ENCODE results near the gene CAPN12.

The CAPN12 gene

DNA sequence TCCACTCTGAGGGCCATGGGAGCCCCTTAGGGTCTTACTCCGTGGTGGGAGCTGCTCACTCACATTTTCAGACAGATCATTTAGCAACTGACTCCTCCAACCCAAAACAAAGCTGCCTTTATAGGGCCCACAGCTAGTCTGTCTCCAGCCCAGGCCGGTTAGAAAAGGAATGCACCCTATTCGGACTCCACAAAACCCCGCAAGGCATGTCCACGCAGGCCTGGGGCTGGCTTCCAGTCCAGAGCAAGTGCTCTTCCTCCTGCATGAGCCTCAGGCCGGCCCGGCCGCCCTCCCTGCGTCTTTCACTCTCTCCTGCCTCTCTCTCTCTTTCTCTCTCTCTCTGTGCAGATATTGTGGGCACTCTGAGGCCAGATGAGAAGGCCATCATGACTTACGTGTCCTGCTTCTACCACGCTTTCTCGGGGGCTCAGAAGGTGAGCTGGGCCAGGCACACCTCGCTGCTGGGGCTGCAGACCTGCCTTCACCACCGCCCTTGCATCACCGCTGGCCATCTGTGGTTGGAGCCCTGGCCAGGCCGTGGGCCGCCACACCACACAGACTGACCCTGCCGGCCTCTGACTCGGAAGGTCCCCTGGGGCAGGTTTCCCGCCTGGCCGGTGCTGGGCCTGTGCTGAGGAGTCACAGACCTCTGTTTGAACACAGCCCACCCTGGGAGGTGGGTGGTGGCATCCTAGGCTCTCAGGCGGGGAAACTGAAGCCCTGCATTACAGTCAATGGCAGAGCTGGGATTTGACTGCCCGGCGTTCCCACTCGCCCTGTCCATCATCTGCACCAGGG is 33.1 kb downstream of the CAPN12 start:
- peak in 8 of 56 donors; percentile 17 to 46 (median 24) for DNase-seq

DNA sequence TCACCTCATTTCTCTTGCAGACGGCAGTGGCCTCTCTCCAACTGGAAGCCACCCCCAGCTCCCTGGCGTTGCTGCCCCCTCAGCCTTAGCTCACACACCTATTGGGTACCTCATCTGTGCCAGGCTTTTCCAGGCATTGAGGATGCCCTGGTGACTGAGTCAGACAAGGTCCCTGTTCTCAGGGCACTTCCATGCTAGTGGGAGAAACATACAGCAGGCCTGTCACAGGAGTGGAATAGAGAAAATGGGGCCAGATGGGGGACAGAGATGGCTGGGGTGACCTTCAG is 33.9 kb downstream of the CAPN12 start:
- no peak for DNase-seq

DNA sequence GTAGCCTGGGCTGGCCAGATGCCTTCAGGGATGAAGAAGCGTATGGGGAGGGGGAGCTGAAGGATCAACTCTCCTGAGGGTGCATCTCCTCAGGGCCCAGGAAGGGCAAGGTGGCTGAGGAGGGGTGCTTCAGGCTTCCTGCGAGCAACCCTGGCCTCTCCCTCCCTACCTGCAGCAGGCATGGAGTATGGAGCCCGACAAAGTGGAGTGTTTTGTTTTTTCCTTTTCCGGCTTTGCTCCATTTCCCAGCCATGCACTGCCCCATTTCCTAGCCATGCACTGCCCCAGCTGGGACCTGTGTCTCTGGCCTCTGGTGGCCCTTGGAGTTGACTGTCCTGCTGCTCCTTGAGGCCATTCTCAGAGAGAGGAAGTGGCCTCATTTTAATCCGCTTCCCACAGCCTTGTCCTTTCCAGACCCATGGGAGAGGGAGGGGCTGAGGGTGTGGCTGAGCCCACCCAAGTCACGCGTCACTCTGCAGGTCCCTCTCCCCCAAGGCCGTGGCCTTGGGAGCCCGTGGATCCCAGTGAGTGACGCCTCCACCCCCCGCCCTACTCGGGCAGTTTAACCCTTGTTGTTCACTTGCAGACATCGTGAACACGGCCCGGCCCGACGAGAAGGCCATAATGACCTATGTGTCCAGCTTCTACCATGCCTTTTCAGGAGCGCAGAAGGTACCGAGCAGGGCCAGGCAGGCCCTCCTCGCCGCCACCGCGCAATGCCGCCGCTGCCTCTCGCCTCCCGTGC is 34.4 kb downstream of the CAPN12 start:
- no peak for DNase-seq

DNA sequence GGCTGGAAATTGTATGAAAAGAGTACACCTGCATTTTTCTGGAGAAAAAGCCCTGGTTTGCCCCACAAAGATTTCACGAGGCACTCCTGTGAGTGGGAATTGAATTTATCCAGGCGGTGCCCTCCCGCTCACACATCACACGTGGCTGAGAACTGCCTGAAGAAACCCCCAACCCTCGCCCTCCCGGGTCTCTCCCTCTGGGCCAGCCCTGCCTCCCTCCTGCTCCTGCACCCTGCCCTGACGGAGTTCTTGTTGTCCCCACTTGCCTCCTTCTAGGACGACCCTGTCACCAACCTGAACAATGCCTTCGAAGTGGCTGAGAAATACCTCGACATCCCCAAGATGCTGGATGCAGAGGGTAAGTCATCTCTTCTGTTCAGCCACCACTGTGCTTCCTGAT is 35.2 kb downstream of the CAPN12 start:
- DNase-seq, result no peak

DNA sequence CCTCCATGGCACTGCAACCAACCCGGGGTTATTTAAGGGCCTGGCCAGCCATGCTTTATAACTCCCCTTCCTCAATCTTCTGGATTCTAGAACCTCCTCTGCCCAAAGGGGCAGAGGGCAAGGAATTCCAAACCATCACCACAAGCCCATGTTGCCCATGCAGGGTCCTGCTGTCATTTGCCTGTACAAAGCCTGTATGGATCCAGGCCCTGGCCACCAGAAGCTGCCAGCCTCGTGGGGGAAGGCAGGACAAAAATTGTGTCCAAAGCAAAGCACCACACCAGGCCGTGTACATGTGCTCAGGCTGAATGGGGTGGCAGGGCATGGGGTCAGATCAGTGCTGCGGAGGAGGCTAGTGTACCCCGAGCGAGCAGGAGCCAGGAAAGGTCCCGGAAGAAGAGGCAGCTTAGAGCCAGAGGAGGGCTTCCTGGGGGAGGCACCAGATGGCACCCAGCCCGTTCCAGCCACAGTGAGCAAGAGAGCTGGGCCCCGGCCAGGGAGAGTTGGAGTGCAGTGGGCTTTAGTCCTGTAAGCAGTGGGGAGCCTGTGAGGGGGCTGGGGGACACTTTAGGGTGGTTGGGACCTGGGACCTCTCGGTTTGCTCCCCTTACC is 35.8 kb downstream of the CAPN12 start:
- DNase-seq, result no peak

DNA sequence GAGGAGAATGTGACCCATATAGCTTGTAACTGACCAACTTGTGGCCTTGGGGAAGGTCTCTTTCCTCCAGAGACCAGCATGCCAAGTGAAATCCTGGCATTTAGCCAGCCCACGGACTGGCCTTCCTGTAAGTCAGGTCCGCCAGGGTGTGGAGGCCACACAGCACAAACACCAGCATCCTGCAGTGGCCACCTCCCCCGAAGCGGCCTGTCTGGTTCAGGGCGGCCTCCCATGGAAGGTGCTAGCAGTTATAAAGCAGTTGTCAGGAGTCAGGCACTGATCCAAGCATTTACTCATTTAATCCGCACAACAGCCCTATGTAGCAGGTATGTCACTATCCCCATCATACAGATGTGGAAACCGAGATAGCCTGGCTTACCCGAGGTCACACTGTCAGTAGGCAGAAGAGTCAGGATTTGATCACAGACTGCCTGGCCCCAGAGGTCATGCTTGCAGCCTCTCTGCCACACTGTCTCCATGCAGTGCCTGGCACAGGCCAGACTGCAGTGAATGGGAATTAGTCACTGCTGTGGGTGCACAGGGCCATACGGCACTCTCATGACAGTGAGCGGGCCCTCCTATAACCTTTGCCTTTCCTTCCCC is 36.7 kb downstream of the CAPN12 start:
- peak in 6 of 56 donors; percentile 11 to 31 (median 17) for DNase-seq

DNA sequence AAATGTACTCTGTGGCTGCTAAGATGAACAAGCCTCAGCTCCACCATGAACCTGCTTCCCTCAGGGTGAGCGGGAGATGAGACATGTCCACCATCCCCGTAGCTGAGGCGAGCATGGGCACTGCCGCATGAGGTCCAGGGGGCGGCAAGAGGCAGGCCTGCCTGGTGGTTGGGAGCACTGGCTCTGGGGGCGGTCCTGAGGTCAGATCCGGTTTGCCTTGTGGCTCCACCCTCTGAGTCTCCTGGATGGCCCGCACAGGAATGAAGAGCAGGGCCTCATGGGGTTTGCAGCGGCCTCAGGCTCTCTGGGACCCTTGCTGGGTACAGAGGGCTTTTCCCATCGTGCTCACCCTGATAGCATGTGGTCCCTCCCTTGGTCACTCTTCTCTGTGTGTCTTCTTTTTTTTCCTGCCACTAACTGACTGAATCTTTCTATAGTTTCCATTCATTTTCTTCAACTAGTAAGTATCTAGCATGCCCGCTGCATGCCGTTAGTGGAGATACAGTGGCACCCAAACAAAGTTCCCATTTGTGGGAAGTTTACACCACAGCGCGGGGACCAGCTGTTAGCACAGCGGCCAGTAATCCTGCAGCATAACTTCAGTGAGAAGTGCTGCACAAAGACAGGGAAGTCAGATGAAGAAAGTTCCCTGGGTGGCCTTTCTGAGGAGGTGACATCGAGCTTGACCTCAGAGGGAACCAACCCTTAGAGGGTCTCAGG is 37.3 kb downstream of the CAPN12 start:
- no peak for DNase-seq

DNA sequence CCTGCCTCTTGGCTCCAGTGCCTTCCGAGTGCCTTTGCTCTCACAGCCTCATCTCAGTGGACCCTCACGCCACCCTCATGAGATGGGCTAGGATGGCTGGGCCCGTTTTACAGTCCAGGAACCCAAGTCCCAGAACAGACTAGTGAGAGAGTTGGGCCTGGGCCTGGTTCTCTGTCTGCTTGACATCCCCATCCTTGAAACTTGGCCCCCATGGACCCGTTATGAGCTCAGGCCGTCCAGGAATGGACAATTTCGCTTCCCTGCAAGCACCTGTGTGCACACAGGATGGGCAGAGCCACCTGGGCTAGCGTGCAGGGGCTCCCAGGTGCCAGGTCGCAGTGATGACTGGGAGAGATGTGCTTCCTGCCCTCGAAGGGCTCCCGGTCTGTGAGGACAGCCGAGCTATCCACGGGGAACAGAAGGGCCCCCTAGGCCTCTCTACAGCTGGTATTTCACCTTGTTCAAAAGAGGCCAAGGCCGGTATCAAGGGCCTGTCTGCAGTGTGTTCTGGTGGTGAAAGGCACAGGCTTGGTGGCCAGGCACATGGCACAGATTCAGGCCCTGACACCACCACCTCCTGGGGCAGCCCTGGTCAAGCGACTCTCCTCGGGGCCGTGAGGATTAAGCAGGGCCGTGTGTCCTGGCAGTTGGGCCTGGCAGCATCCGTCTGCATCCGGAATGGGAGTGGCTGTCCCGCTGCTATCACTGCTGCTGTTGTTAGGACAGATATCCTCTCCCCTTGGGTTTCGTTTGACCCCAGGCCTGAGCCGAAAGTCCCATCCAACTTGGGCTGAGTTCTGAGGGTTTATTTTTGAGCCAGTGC is 38.9 kb downstream of the CAPN12 start:
- no peak for DNase-seq

DNA sequence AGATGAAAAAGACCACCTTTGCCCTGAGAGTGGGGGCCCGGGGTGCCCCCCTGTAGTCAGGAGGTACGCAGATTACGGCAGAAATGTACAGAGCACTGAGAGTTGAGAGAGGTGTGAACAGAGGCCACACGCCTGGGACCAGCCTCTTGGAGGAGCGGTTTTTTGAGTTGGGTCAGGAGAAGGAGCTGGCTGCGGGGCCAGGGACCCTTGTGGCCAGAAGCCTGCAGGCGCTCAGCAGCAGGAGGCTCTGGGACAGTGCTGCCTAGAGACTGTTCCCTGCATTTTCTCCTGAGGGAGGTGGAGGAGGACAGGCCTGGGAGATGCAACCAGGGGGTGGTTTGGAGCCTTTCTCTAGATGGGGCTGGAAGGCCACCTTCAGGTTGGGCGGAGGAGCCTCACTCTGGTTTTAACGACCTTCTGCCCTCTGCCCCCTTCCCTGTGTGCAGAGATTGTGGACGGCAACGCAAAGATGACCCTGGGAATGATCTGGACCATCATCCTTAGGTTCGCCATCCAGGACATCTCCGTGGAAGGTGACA is 39.7 kb downstream of the CAPN12 start:
- DNase-seq, result no peak

DNA sequence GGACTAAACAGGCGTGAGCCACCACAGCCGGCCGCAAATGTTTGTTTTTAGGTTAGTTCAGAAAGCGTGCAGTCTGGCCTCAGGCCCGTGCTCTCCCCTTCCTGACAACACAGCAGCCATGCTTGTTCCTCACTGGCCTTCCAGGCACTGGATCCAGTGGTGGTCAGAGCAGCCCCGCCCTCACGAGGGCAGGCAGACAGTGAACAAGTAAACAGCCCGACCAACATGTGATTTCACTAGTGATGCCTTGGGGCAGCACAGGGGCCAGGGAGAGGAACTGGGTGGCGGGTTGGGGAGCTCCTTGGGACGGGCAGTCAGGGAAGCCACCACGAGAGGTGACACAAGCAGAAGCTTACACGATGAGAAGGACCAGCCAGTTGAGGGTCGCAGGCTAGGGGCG is 40.8 kb downstream of the CAPN12 start:
- no peak for DNase-seq

DNA sequence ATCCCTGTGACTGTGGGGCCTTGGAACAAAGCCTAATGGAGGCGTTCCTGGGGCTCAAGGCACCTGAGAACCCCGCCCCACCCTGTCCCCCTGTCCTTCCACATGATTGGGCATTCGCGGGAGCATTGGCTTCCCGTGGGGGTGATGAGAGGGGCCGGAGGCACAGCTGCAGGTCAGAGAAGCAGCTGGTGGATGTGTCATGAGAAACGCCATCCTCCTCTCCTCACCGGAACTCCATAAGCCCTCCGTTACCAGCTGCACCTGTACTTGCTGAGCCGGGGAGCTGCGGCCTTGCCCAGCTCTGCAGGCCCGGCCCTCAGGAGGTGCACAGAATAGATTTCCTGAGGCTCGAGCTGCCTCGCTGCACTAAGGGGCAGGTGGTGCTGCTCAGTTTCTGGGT is 42.0 kb downstream of the CAPN12 start:
- DNase-seq, result no peak

DNA sequence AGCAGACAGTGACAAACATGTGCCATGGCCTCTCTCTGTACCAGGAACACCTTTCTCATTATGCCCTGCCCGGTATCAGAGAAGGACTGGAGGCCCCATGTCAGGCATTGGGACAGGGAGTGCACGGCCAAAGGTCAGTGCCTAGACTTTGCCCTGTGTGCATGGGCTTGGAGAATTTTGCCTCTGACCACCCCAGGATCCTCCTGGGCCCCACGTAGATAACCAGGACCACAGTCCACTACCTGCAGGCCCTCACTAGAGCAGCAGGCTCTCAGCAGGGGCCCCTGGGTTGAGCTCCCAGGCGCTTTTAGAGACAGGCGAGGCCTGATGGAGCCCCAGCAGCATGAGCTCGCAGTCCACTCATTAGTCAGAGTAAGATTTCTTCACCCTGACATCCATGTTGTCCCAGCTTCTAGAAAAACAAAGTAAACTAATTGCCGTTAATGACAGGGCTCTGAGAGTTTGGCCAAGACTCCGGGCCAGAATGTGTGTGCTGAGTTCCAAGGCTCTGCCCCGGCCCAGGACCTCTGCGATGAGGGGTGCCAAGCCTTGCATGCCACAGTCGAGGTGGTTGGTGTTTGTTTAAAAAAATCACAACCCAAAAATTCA is 42.7 kb downstream of the CAPN12 start:
- DNase-seq, result peak in 7 of 56 donors; percentile 8 to 33 (median 25)

DNA sequence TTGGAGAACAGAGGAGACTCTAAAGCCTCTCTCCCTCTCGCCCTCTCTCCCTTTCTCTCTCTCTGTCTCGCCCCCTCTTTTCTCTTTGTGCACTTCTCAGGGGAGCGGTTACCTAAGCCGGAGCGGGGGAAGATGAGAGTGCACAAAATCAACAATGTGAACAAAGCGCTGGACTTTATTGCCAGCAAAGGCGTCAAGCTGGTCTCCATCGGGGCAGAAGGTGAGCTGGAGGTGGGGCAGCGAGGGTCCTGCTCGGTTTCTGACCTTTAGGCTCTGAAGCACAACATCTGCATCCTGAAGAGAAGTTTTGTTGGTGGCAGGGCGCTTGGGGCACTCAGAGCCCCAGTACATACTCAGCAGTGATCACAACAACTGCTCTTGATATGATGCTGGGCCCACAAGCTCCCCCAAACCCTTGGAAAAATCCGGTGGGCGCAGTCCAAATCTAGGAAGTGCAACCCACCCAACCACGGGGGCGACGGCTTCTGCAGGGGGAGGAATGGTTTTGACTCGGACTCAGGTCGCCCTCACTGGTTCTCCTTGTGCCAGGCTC is 43.3 kb downstream of the CAPN12 start:
- no peak for DNase-seq

DNA sequence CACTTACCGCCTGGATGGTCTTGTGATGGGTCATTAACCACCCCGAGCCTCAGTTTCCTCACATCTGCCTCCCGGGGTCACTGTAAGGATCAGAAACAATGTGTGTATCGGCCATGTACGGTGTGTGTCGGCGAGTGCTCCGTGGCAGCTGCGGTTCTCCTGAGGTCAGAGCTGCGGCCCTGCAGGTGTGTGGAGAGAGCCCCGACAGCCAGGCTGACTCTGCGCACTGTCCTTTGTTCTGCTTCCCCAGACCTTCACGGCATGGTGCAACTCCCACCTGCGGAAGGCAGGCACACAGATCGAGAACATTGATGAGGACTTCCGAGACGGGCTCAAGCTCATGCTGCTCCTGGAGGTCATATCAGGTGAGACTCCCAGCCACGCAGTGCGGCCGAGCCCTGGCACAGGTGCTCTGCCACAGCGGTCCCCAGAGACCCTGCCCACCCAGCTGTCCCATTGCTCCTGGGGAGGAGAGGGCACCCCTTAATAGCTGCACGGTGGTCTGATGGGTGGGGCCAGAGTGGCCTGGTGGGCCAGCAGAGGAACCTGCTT is 43.8 kb downstream of the CAPN12 start:
- DNase-seq, result no peak

DNA sequence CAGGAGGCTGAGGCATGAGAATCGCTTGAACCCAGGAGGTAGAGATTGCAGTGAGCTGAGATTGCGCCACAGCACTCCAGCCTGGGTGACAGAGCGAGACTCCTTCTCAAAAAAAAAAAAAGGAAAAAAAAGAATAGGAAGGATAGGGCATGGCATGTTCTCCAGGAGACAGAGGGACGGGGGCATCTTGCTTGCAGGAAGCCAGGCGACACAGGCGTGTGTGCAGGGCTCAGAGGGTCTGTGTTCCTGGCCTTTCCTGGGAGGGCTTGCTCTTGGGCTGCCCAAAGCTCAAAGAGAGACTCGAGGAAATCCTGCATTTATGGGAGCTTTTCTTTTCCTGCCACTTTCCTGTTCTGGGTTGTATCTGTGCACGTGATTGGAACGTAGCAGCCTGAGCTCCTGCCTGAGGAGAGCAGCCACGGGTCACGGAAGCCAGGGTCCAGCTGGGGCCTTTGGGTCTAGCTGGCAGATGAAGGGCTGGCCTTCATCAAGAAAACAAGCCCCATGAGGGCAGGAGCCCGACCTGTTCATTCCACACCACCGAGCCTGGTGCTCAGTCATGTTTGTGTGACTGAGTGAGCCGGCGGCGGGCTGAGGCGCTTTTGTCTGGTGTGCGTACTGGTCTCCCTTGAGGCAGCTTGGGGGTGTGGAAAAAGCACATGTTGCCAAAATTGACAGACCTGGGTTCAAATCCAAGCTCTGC is 44.5 kb downstream of the CAPN12 start:
- no peak for DNase-seq

DNA sequence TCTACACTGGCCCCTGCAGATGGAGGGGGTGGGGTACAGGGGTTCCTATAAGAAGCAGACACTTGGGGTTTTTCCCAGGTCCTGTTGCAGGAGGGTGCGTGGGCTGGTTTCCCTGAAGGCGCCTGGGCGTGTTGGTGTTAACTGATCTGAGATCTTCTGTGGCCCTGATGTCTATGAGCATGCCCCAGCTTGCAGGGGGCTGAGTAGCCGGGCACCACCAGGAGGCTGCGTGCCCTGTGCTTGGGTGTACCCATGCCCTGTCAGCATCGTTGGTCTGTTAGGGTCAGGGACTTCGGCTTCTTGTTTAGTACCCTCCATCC is 45.3 kb downstream of the CAPN12 start:
- DNase-seq, result no peak

DNA sequence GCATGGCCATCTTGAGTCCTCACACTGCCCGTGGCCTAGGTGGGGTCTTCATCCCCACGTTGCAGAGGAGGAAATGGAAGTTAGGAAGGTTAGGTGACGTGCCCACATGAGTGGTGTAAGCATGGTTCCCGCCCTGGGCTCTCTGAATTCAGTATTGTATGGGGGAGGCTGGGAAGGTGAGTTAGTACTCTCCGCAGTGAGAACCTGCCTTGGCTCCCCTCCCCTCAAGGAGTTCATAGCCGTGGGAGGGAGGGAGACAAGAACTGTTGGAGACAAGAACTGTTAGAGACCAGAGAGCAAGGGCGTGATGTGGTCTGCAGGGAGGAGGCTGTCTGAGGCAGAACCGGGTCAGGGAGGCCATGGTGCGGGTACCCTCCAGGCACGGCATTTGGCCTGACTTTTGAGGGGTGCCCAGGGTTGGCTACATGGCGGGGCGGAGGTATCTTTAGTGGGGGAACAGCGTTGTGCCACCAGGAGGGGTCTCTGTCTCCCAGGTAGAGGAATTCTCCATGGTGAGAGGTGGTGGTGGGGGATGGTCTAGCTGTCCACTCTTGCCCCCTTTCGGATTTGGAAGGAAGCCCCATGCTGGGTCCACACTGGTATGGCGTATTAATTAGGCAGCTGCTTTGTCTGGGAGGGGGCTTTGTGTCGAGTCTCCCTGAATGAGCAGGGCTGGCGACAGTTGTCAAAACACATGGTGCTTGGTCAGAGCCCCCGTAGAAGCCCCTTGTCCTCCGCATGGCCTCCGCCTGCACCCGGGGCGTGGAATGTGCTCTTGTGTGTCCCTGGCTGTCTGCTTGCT is 45.8 kb downstream of the CAPN12 start:
- DNase-seq, result no peak

DNA sequence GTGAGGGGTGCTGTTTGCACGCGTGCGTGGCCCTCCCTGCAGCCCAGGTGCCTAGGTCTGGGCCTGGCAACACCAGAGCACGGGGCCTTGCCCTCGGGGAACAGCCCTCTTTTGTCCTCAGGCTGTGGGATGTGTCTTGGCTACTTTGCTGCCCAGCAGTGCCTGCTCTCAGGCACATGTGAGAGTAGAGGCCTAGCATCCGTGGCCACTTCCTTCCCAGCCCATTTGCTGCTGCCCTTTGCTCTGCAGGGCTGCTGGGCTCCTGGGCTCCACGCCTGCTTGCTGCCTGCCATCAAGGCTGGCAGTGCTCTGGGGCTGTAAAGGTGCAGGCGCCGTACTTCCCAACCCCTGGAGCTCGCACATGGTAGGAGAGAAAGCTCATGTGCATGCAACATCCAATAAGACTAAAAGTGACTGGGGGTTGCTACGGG is 46.6 kb downstream of the CAPN12 start:
- peak in 5 of 56 donors; percentile 14 to 41 (median 26) for DNase-seq

Data from amygdala (tissue), 56 donors.